GM18868 (cell line): ENCODE results near the gene BSG.
"Not testable (repeated sequence)": the region's sequence is repeated elsewhere in the genome, so short reads cannot be mapped to it uniquely, and the experiment has no call there.

Source experiments
- ATAC-seq: cut with Tn5 transposase; IDR thresholded peaks from one replicate; pipeline ENCODE4 v1.9.1; 2021; ENCODE audit warnings: mild to moderate bottlenecking, moderate library complexity; ENCODE audit not compliant: unreplicated experiment

Gene BSG

GRCh38 chr19:602391-603301 lies 30.2 kb downstream of the BSG start:
- no peak for ATAC-seq

DNA sequence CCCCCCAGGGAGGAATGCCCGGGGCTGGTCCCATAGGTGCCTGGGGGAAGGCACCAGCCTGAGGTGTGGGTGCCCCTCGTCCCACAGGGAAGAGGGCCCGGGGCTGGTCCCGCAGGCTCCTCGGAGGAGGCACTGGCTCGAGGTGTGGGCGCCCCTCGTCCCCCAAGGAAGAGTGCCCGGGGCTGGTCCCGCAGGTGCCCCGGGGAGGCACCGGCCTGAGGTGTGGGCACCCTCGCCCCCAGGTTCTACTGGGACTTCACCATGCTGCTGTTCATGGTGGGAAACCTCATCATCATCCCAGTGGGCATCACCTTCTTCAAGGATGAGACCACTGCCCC lies 30.9 kb downstream of the BSG start:
- not testable (repeated sequence) for ATAC-seq

DNA sequence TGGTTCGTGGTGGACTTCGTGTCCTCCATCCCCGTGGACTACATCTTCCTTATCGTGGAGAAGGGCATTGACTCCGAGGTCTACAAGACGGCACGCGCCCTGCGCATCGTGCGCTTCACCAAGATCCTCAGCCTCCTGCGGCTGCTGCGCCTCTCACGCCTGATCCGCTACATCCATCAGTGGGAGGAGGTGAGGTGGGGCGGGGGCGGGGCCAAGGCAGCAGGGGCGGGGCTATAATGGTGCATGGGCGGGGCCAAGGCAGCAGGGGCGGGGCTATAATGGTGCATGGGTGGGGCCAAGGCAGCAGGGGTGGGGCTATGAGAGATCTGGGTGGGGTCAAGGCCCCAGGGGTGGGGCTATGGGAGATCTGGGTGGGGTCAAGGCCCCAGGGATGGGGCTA lies 31.4 kb downstream of the BSG start:
- ATAC-seq: not testable (repeated sequence)

DNA sequence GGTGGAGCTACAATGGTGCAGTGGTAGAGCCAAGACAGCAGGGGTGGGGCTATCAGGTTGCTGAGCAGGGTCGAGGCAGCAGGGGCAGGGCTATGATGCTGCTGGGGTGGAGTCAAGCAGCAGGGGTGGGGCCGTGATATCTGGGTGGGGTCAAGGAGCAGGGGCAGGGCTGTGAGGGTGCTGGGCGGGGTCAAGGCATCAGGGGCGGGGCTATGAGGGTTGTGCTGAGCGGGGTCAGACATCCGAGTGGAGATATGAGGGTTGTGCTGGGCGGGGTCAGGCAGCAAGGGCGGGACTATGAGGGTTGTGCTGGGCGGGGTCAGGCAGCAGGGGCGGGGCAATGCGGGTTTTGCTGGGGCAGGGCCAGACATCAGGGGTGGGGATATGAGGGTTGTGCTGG lies 32.0 kb downstream of the BSG start:
- no peak for ATAC-seq

DNA sequence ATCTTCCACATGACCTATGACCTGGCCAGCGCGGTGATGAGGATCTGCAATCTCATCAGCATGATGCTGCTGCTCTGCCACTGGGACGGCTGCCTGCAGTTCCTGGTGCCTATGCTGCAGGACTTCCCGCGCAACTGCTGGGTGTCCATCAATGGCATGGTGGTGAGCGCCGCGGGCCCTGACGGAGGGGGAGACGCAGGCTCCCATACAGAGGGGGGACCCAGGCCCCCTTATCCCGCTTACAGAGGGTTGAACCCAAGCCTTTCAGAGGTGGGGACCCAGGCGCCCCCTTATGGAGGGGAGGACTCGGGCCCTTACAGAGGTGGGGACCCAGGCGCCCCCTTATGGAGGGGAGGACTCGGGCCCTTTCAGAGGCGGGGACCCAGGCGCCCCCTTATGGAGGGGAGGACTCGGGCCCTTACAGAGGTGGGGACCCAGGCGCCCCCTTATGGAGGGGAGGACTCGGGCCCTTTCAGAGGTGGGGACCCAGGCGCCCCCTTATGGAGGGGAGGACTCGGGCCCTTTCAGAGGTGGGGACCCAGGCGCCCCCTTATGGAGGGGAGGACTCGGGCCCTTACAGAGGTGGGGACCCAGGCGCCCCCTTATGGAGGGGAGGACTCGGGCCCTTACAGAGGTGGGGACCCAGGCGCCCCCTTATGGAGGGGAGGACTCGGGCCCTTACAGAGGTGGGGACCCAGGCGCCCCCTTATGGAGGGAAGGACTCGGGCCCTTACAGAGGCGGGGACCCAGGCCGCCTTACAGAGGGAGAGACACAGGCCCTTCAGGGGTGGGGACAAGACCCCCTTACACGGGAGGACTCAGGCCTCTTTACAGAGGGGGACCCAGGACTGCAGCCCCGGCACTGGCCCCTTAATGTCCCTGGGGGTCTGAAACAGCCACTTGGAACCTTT lies 32.9 kb downstream of the BSG start:
- not testable (repeated sequence) for ATAC-seq

DNA sequence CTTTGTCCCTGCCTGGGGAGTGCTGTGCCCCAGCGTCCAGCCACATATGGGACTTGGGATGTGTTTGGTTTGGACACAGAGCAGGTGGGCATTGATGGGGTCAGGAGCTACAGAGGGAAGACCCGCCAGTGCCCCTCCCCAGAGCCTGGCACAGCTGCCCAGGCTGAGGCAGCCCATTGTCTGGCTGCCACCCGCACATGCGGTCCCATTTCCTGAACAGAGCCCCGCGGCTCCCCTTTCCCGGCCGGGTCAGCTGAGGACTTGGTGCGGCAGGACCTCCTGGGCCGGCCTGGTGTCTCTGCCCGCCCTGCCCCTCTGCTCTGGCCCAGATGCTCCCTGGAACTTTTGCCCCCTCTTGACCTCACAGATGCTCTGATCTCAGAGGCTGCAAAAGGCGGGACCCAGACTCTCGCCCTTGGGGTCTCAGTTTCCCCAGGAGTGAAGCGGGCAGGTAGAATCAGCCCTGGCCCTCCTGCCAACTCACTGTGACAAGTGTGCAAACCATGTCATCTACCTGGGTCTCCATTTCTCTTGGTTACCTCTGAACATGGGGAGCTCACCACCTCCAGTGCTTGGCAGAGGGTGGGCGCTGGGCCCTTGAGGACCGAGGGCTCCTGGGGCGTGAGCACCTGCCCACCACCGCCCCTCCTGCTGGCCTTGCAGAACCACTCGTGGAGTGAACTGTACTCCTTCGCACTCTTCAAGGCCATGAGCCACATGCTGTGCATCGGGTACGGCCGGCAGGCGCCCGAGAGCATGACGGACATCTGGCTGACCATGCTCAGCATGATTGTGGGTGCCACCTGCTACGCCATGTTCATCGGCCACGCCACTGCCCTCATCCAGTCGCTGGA lies 35.1 kb downstream of the BSG start:
- ATAC-seq: no peak

GRCh38 chr19:608155-609003 lies 36.0 kb downstream of the BSG start:
- no peak for ATAC-seq

DNA sequence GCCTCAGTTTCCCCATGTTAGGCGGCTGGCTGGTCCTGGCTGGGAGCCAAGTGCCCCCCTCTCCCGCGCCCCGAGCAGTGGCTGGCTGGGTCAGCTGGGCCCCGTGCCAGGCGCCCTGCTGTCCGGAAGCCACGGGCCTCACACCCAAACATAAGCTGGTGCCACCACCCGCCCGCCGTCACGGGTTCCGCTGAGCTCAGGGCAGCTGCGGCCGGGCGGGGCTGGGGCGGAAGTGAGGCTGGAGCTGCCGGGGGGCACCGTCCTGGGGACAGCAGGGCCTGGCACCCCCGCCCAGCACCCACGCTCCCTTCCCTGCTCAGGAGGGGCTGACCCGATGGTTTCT lies 36.6 kb downstream of the BSG start:
- no peak for ATAC-seq

- no peak for ATAC-seq
Observed at GRCh38 chr19:610071-610800, 37.8 kb downstream of the BSG start.

DNA sequence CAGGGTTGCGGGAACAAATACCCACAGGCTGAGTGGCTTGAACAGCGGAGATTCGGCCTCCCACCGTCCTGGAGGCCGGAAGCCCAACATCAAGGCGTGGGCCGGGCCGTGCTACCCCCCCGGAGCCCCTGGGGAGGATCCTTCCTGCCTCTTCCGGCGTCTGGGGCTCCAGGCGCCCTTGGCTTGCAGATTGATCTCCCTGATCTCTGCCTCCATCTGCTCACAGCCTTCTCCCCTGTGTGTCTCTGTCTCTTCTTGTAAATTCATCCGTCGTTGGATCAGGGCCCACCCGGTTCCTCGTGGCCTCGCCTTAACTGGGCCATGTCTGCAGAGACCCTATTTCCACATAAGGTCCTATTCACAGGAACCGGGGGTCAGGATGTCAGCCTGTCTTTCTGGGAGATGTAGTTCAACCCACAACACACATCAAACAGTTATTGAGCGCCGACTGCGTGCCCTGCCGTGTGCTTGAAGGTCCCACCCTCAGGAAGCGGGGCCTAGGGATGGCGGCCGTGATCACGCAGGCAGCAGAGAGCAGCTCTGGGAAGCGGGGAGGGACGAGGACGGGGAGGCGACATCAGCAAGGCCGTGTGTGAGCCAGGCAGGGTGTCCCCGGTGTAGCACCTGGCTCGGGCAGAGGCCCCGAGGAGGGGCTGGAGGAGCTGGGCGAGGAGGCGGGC lies 38.5 kb downstream of the BSG start:
- no peak for ATAC-seq

DNA sequence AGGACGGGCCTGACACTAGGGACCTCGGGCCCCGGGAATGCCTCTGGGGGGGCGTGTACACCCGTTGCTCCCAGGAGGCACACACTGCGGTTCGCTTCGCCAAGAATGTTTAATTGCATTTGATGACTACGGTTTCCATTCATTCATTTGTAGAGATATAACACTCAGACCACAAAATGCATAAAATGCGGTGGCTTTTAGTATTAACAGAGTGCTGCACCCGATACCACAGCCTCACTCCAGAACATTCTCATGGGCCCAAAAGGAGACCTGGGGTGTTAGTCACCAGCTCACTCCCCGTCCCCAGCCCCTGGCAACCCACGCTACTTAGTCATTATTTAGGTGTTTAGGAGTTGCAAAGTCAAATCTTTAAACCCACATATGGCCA lies 39.1 kb downstream of the BSG start:
- ATAC-seq: no peak

- no peak for ATAC-seq
Observed at GRCh38 chr19:612941-613340, 40.5 kb downstream of the BSG start.

DNA sequence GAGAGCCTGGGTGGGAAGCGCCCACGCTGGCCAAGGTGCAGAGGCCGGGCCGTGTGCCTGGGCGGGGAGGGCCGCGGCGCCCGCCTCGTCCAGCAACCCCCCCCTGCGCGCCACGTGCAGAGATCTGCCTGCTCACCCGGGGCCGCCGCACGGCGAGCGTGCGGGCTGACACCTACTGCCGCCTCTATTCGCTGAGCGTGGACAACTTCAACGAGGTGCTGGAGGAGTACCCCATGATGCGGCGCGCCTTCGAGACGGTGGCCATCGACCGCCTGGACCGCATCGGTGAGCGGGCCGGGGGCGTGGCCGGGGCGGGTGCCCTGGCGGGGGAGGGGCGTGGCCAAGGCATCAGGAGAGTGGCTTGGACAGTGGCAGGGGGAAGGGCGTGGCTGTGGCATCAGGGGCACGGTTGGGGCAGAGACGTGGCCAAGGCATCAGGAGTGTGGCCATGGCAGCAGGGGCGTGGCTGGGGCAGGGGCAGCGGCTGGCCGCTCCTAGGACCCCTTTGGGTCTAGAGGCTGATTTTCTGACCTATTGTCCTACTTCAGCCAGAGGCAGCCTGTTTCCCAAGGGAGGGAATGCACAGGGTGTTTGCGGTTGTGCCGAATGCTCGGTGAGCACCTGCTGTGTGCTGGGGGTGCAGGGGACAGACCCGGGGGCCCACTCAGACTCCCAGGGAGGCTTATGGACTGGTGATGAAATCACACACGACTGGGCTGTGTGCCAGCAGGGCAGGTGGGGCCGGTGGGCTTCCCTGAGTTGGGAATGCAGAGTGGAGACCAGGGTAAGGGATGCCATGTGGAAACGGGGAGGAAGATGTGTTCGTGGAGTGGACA lies 41.6 kb downstream of the BSG start:
- no peak for ATAC-seq

DNA sequence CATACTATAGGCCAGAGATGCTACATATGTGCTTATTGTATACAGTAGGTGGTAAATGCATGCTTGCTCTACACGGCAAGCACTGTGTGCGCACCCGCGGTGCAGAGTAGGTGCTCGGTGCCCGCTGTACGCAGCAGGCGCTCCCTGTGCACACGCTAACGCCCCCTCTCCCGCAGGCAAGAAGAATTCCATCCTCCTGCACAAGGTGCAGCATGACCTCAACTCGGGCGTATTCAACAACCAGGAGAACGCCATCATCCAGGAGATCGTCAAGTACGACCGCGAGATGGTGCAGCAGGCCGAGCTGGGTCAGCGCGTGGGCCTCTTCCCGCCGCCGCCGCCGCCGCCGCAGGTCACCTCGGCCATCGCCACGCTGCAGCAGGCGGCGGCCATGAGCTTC lies 43.2 kb downstream of the BSG start:
- no peak for ATAC-seq

- no peak for ATAC-seq
Observed at GRCh38 chr19:616062-616700, 43.8 kb downstream of the BSG start.

GRCh38 chr19:616747-617526 lies 44.5 kb downstream of the BSG start:
- no peak for ATAC-seq
